ENCODE results near the gene EVX2.

Gene EVX2

GRCh38 chr2:176038694-176039093 is 45.1 kb downstream of the EVX2 start:
- no peak for DNase-seq (ENCODE audit: extremely low spot score)
- ChIA-PET POLR2A (no interaction called here), CTCF (no interaction called here)
- TF ChIP-seq CTBP1 (IDR thresholded peaks at IDR 0.05; ENCODE audit: borderline replicate concordance) (no peak), L3MBTL2 (conservative IDR thresholded peaks at IDR 0.05) (no peak), SUZ12 (IDR thresholded peaks at IDR 0.05) (no peak), ELF4 (IDR thresholded peaks at IDR 0.05) (no peak), PKNOX1 (IDR thresholded peaks at IDR 0.05) (no peak), NFRKB (IDR thresholded peaks at IDR 0.05) (no peak), ARNT (IDR thresholded peaks at IDR 0.05) (no peak), HDGF (IDR thresholded peaks at IDR 0.05; ENCODE audit: borderline replicate concordance) (no peak)

DNA sequence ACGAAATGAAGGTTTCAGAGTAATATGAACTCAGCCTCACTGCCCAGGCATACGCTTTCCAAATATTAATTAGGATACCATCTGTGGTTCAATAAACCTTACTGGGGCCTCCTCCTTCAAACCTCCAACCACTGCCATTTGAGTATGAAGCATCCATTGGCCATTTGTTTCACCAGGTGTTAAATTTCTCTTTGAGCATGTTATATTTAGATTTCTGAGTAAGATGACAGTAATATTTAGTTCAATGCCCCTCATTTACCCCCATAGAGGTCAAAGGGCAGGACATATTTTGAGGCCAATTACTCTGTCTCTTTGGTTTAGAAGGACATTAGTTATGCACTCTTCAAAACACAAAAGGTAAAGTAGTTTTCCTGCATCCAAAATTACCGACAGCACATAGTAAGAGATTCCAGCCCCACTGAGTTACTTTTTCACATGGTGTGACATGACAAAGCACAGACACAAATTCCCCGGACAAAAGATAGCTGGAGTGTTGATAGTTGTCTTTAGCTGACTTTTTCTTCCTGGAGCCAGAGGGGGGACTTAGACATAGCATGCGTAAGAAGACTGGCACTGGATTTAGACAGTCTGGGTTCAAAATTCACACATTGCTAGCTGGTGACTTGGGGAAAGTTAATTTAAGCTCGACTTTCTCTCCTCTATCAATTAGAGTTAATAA is 48.6 kb downstream of the EVX2 start:
- TF ChIP-seq PKNOX1 (IDR thresholded peaks at IDR 0.05) (no peak), CTBP1 (IDR thresholded peaks at IDR 0.05; ENCODE audit: borderline replicate concordance) (no peak), L3MBTL2 (conservative IDR thresholded peaks at IDR 0.05) (no peak), ELF4 (IDR thresholded peaks at IDR 0.05) (no peak), LEF1 (IDR thresholded peaks at IDR 0.05; ENCODE audit: borderline replicate concordance) (no peak), NFRKB (IDR thresholded peaks at IDR 0.05) (no peak), BHLHE40 (IDR thresholded peaks at IDR 0.05; ENCODE audit: borderline replicate concordance) (no peak), FOXA1 (IDR thresholded peaks at IDR 0.05) (no peak), SP1 (IDR thresholded peaks at IDR 0.05) (no peak), ARNT (IDR thresholded peaks at IDR 0.05) (no peak), TARDBP (IDR thresholded peaks at IDR 0.05) (no peak), FOXM1 (IDR thresholded peaks at IDR 0.05; ENCODE audit: borderline replicate concordance) (no peak), FOXK2 (IDR thresholded peaks at IDR 0.05) (no peak), SUZ12 (IDR thresholded peaks at IDR 0.05) (no peak), ZNF384 (IDR thresholded peaks at IDR 0.05) (no peak), HDGF (IDR thresholded peaks at IDR 0.05; ENCODE audit: borderline replicate concordance) (no peak)
- ChIA-PET POLR2A (no interaction called here), CTCF (no interaction called here)
- no peak for DNase-seq (ENCODE audit: extremely low spot score)

GRCh38 chr2:176027806-176028205 is 56.0 kb downstream of the EVX2 start:
- CTCF ChIA-PET, result no interaction called here
- TF ChIP-seq SP1 (IDR thresholded peaks at IDR 0.05) (no peak), LEF1 (IDR thresholded peaks at IDR 0.05; ENCODE audit: borderline replicate concordance) (no peak), NFRKB (IDR thresholded peaks at IDR 0.05) (no peak), BHLHE40 (IDR thresholded peaks at IDR 0.05; ENCODE audit: borderline replicate concordance) (no peak), HDGF (IDR thresholded peaks at IDR 0.05; ENCODE audit: borderline replicate concordance) (no peak), L3MBTL2 (conservative IDR thresholded peaks at IDR 0.05) (no peak), FOXK2 (IDR thresholded peaks at IDR 0.05) (no peak), FOXA1 (IDR thresholded peaks at IDR 0.05) (no peak), TARDBP (IDR thresholded peaks at IDR 0.05) (no peak)
- POLR2A ChIA-PET, result no interaction called here
- DNase-seq (ENCODE audit: extremely low spot score), result no peak

Data from HEK293T (cell line).